ENCODE data around the gene DNMBP.
"Not testable (repeated sequence)": the region's sequence is repeated elsewhere in the genome, so short reads cannot be mapped to it uniquely, and the experiment has no call there.

Gene DNMBP

GRCh38 chr10:99937630-99938029 lies 72.1 kb downstream of the DNMBP start:
- no peak overlapping the region for H3K4me3 ChIP-seq (ENCODE audit: control insufficient read depth, low read depth, low read length)
- no peak for TF ChIP-seq CTCF (IDR thresholded peaks at IDR 0.05; ENCODE audit: control insufficient read depth, insufficient read depth, low read depth, low read length, missing control alignments)
- no peak for DNase-seq (ENCODE audit: low read depth)

GRCh38 chr10:99932203-99932957 lies 77.4 kb downstream of the DNMBP start:
- not testable (repeated sequence) for DNase-seq (ENCODE audit: low read depth)

GRCh38 chr10:99930731-99931550 lies 78.8 kb downstream of the DNMBP start:
- no peak for DNase-seq (ENCODE audit: low read depth)
- TF ChIP-seq CTCF (IDR thresholded peaks at IDR 0.05; ENCODE audit: control insufficient read depth, insufficient read depth, low read depth, low read length, missing control alignments), result no peak

More at GRCh38 chr10:99932203-99932957, 77.4 kb downstream of the DNMBP start:
- H3K4me3 ChIP-seq (ENCODE audit: control insufficient read depth, low read depth, low read length), result not testable (repeated sequence)

GRCh38 chr10:99929360-99929759 lies 80.4 kb downstream of the DNMBP start:
- TF ChIP-seq CTCF (IDR thresholded peaks at IDR 0.05; ENCODE audit: control insufficient read depth, insufficient read depth, low read depth, low read length, missing control alignments), result no peak
- H3K4me3 ChIP-seq (ENCODE audit: control insufficient read depth, low read depth, low read length), result no peak overlapping the region
- no peak for DNase-seq (ENCODE audit: low read depth)

More at GRCh38 chr10:99930731-99931550, 78.8 kb downstream of the DNMBP start:
- no peak overlapping the region for H3K4me3 ChIP-seq (ENCODE audit: control insufficient read depth, low read depth, low read length)

GRCh38 chr10:99927721-99928280 lies 81.9 kb downstream of the DNMBP start:
- no peak overlapping the region for H3K4me3 ChIP-seq (ENCODE audit: control insufficient read depth, low read depth, low read length)
- DNase-seq (ENCODE audit: low read depth), result no peak
- TF ChIP-seq CTCF (IDR thresholded peaks at IDR 0.05; ENCODE audit: control insufficient read depth, insufficient read depth, low read depth, low read length, missing control alignments), result no peak

GRCh38 chr10:99926925-99927720 lies 82.6 kb downstream of the DNMBP start:
- H3K4me3 ChIP-seq (ENCODE audit: control insufficient read depth, low read depth, low read length), result no peak overlapping the region
- no peak for DNase-seq (ENCODE audit: low read depth)
- no peak for TF ChIP-seq CTCF (IDR thresholded peaks at IDR 0.05; ENCODE audit: control insufficient read depth, insufficient read depth, low read depth, low read length, missing control alignments)
